ENCODE results near the gene SNTG2. TPM values are rescaled to one million over a fixed set of nuclear protein-coding genes. Genes with fewer than 3 reads are reported as not detected.

SNTG2 gene
- total and polyA plus RNA-seq, 2 of the 13 experiments (the other 11 are each of a cell fraction or from before 2014, with no cell fraction given): not detected

DNA sequence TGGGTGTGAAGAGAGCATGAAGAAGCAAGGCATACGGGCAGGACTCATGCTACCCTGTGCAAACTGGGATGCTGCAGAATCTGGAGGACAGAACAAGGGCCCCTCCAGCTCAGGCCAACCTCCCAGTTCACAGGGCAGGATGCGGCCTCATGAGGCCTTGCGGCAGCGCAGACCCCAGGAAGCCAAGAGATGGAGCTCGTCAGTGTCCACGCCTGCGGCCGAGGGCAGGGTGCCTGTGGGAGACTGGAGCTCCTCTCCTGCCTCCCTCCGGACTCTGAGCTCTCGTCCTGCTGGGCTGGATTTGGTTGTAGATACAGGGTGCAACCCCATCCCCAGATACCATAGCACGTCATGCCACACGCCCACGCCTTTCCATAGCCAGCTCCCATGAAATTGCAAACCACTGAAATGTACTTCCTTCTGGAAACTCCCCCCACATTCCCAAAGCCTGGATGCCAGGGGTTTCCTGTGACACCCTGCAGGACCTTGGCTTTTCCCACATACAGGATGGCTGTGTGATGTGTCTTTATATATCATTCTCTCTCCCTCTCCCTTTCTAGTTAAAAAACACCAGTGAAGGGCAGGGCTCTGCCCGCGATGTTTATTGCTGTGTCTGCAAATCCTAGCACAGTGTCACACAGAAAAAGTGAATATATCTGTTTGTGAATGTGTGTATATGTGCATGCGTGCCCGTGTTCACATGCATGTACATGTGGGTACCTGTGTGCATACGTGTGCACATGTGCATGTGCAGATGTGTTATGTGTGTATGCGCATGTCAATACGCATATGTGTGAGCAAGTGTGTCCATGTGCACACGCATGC is 12.3 kb upstream of the SNTG2 start:
- Histone ChIP-seq H3K9me3 (ENCODE audit: low read length) (peaks cover 22% of the 10 kb centered on the region), H3K27me3 (ENCODE audit: control insufficient read depth in 1 of 2, insufficient read depth in 2 of 2, low read length in 2 of 2) (no peaks in the 10 kb centered on the region; a peak in 1 of 5 replicates), H3K4me2 (ENCODE audit: low read depth, low read length) (no peak overlapping the region), H3K4me3 (replicated peaks in 1 of 3; ENCODE audit: insufficient read depth in 1 of 3, low read depth in 2 of 3, low read length in 3 of 3) (no peak overlapping the region), H4K20me1 (ENCODE audit: insufficient read depth, low read length) (no peaks in the 10 kb centered on the region), H3K4me1 (ENCODE audit: insufficient read depth, low read length) (no peaks in the 10 kb centered on the region), H2AFZ (ENCODE audit: low read length) (no peak overlapping the region), H3K36me3 (replicated peaks in 1 of 2; ENCODE audit: control insufficient read depth in 1 of 2, insufficient read depth in 2 of 2, low read length in 2 of 2) (no peaks in the 10 kb centered on the region), H3K27ac (ENCODE audit: extremely low read length, insufficient read depth, low read length) (no peak overlapping the region), H3K9ac (ENCODE audit: insufficient read depth, low read depth, low read length) (no peak overlapping the region), H3K79me2 (ENCODE audit: insufficient read depth, low read length) (no peaks in the 10 kb centered on the region)
- POLR2A ChIA-PET: no interaction called here
- in situ Hi-C loops (cut with HindIII; ENCODE audit: extremely low pct_ligation_motif_present, low pct_unique_long_range_greater_than_20kb) (no loop called here), intact Hi-C loops (cut with micrococcal nuclease; ENCODE audit: unreplicated experiment) (no loop called here)
- no TSS peak for BruUV-seq (replicated peaks)
- CTCF ChIA-PET (ENCODE audit: low intra/inter-chr PET ratio, low total read pairs): no interaction called here
- 51% methylated on average over 14 of the region's 21 CpGs for WGBS (ENCODE audit: low lambda C conversion rate)
- FAIRE-seq: no peak
- ATAC-seq: no peak; the same call in 2 of the 3 replicates
- no peak for TF ChIP-seq JDP2 (CRISPR knock-in tag; IDR thresholded peaks at IDR 0.05; ENCODE audit: borderline replicate concordance)
- TF ChIP-seq ISL2 (CRISPR knock-in tag; IDR thresholded peaks at IDR 0.05): no peak
- no peak for TF ChIP-seq ZFY (CRISPR knock-in tag; IDR thresholded peaks at IDR 0.05)
- TF ChIP-seq, protein P1, sequence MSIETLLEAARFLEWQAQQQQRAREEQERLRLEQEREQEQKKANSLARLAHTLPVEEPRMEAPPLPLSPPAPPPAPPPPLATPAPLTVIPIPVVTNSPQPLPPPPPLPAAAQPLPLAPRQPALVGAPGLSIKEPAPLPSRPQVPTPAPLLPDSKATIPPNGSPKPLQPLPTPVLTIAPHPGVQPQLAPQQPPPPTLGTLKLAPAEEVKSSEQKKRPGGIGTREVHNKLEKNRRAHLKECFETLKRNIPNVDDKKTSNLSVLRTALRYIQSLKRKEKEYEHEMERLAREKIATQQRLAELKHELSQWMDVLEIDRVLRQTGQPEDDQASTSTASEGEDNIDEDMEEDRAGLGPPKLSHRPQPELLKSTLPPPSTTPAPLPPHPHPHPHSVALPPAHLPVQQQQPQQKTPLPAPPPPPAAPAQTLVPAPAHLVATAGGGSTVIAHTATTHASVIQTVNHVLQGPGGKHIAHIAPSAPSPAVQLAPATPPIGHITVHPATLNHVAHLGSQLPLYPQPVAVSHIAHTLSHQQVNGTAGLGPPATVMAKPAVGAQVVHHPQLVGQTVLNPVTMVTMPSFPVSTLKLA (IDR thresholded peaks at IDR 0.05): peak; percentile 86
- TF ChIP-seq ZFP36 (IDR thresholded peaks at IDR 0.05; ENCODE audit: borderline replicate concordance, low read depth, low read length, partially characterized antibody): no peak
- peak; percentile 64 to 68 for TF ChIP-seq MAFK (conservative IDR thresholded peaks at IDR 0.05 in 1 of 2, IDR thresholded peaks at IDR 0.05 in 1 of 2; ENCODE audit: low read length in 2 of 2)
- peak; percentile 41; the same call in 1 of the 2 replicates for TF ChIP-seq MAFF (IDR thresholded peaks at IDR 0.05; ENCODE audit: low read depth, low read length)
- no peak for DNase-seq (ENCODE audit: low spot score)
